ENCODE measurements around the gene EEPD1. TPM values are rescaled to one million over a fixed set of nuclear protein-coding genes. Genes with fewer than 3 reads are reported as not detected.

The EEPD1 gene
- total RNA-seq, 1 donor from 2014 or later: 18.0 TPM

- Mint-ChIP-seq H3K36me3 (no peaks in the 10 kb centered on the region), H3K9me3 (peaks cover 10% of the 10 kb centered on the region), H3K27me3 (ENCODE audit: low read depth) (peaks cover 3% of the 10 kb centered on the region), H3K27ac (no peak overlapping the region), H3K4me3 (no peak overlapping the region), H3K4me1 (peaks cover 9% of the 10 kb centered on the region)
- no peak for TF ChIP-seq CTCF (IDR thresholded peaks at IDR 0.05; ENCODE audit: unreplicated experiment)
- no peak for DNase-seq (ENCODE audit: low spot score in 2 of 2, unreplicated experiment in 2 of 2)
These were observed 21.0 kb upstream of the EEPD1 start for GRCh38 chr7:36132012-36132411.

- peaks cover 2% of the 10 kb centered on the region for H3K4me1 Mint-ChIP-seq
- no peak for DNase-seq (ENCODE audit: low spot score in 2 of 2, unreplicated experiment in 2 of 2)
- TF ChIP-seq CTCF (IDR thresholded peaks at IDR 0.05; ENCODE audit: unreplicated experiment): no peak
- peaks cover 23% of the 10 kb centered on the region for H3K9me3 Mint-ChIP-seq
- no peak overlapping the region for H3K27ac Mint-ChIP-seq
- no peaks in the 10 kb centered on the region for H3K36me3 Mint-ChIP-seq
- H3K4me3 Mint-ChIP-seq: no peak overlapping the region
- peaks cover 6% of the 10 kb centered on the region for H3K27me3 Mint-ChIP-seq (ENCODE audit: low read depth)
These were observed 17.4 kb upstream of the EEPD1 start for GRCh38 chr7:36135700-36136099.

- H3K36me3 Mint-ChIP-seq: no peaks in the 10 kb centered on the region
- no peak overlapping the region for H3K4me3 Mint-ChIP-seq
- peaks cover 23% of the 10 kb centered on the region for H3K9me3 Mint-ChIP-seq
- TF ChIP-seq CTCF (IDR thresholded peaks at IDR 0.05; ENCODE audit: unreplicated experiment): no peak
- peaks cover 2% of the 10 kb centered on the region for H3K4me1 Mint-ChIP-seq
- DNase-seq (ENCODE audit: low spot score in 2 of 2, unreplicated experiment in 2 of 2): no peak
- no peak overlapping the region for H3K27ac Mint-ChIP-seq
- H3K27me3 Mint-ChIP-seq (ENCODE audit: low read depth): peaks cover 6% of the 10 kb centered on the region
These were observed 15.8 kb upstream of the EEPD1 start for GRCh38 chr7:36137258-36137657.

GRCh38 chr7:36137754-36138153, 15.3 kb upstream of the EEPD1 start:
- no peak for DNase-seq (ENCODE audit: low spot score in 2 of 2, unreplicated experiment in 2 of 2)
- TF ChIP-seq CTCF (IDR thresholded peaks at IDR 0.05; ENCODE audit: unreplicated experiment): no peak
- Mint-ChIP-seq H3K9me3 (peaks cover 20% of the 10 kb centered on the region), H3K4me3 (no peak overlapping the region), H3K27ac (no peak overlapping the region), H3K36me3 (no peaks in the 10 kb centered on the region), H3K27me3 (ENCODE audit: low read depth) (peaks cover 6% of the 10 kb centered on the region), H3K4me1 (peaks cover 2% of the 10 kb centered on the region)

GRCh38 chr7:36138209-36138608, 14.8 kb upstream of the EEPD1 start:
- Mint-ChIP-seq H3K27me3 (ENCODE audit: low read depth) (peaks cover 6% of the 10 kb centered on the region), H3K4me3 (no peak overlapping the region), H3K9me3 (peaks cover 17% of the 10 kb centered on the region), H3K36me3 (no peaks in the 10 kb centered on the region), H3K4me1 (peaks cover 2% of the 10 kb centered on the region), H3K27ac (no peak overlapping the region)
- DNase-seq (ENCODE audit: low spot score in 2 of 2, unreplicated experiment in 2 of 2): no peak
- no peak for TF ChIP-seq CTCF (IDR thresholded peaks at IDR 0.05; ENCODE audit: unreplicated experiment)

- H3K27ac Mint-ChIP-seq: no peak overlapping the region
- H3K4me1 Mint-ChIP-seq: peaks cover 2% of the 10 kb centered on the region
- no peak for DNase-seq (ENCODE audit: low spot score in 2 of 2, unreplicated experiment in 2 of 2)
- peaks cover 22% of the 10 kb centered on the region for H3K9me3 Mint-ChIP-seq
- H3K36me3 Mint-ChIP-seq: no peaks in the 10 kb centered on the region
- H3K27me3 Mint-ChIP-seq (ENCODE audit: low read depth): peaks cover 2% of the 10 kb centered on the region
- no peak for TF ChIP-seq CTCF (IDR thresholded peaks at IDR 0.05; ENCODE audit: unreplicated experiment)
- no peak overlapping the region for H3K4me3 Mint-ChIP-seq
These were observed 11.7 kb upstream of the EEPD1 start for GRCh38 chr7:36141351-36141750.

All from mesothelial cell of epicardium (in vitro differentiated cells).